ENCODE results near the gene SMARCB1.

Gene SMARCB1

GRCh38 chr22:23833017-23833751 is 46.4 kb downstream of the SMARCB1 start:
- DNase-seq, result no peak

- no peak for DNase-seq
Observed at GRCh38 chr22:23833911-23834317, 47.1 kb downstream of the SMARCB1 start.

- DNase-seq, result no peak
Observed at GRCh38 chr22:23834406-23834792, 47.6 kb downstream of the SMARCB1 start.

GRCh38 chr22:23834793-23835483 is 48.2 kb downstream of the SMARCB1 start:
- no peak for DNase-seq

- DNase-seq, result no peak
Observed at GRCh38 chr22:23835484-23836144, 48.8 kb downstream of the SMARCB1 start.

GRCh38 chr22:23836281-23836680 is 49.5 kb downstream of the SMARCB1 start:
- no peak for DNase-seq

GRCh38 chr22:23836692-23837495 is 50.1 kb downstream of the SMARCB1 start:
- no peak for DNase-seq

- no peak for DNase-seq
Observed at GRCh38 chr22:23837496-23837859, 50.7 kb downstream of the SMARCB1 start.

GRCh38 chr22:23837911-23838680 is 51.3 kb downstream of the SMARCB1 start:
- no peak for DNase-seq

- peak; percentile 89 for DNase-seq
Observed at GRCh38 chr22:23838681-23839468, 52.1 kb downstream of the SMARCB1 start, which contains the start of gene DERL3. DERL3 (minus strand) TSS chr22:23839006; CDS start chr22:23838987, 19 bp downstream.

- DNase-seq, result no peak
Observed at GRCh38 chr22:23840026-23840425, 53.3 kb downstream of the SMARCB1 start.

DNA sequence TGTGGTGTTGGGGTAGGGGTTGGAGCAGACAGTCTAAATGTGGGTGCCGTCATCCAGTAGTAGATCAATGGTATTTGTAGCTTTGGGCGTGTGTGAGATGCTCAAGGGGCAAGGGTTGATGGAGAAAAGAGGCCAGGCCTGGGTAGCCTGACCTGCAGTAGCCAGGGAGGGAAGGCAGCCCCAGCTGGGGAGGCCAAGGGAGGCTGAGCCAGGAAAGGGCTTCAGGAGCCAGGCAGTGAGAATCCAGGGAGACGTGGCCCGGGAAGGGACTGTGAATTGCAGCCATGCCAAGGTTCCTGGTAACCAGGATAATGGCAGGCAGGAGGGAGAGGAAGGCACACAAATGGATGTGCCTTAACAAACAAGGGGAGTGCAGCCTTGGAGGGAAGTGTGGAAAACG is 54.5 kb downstream of the SMARCB1 start:
- DNase-seq, result no peak

DNA sequence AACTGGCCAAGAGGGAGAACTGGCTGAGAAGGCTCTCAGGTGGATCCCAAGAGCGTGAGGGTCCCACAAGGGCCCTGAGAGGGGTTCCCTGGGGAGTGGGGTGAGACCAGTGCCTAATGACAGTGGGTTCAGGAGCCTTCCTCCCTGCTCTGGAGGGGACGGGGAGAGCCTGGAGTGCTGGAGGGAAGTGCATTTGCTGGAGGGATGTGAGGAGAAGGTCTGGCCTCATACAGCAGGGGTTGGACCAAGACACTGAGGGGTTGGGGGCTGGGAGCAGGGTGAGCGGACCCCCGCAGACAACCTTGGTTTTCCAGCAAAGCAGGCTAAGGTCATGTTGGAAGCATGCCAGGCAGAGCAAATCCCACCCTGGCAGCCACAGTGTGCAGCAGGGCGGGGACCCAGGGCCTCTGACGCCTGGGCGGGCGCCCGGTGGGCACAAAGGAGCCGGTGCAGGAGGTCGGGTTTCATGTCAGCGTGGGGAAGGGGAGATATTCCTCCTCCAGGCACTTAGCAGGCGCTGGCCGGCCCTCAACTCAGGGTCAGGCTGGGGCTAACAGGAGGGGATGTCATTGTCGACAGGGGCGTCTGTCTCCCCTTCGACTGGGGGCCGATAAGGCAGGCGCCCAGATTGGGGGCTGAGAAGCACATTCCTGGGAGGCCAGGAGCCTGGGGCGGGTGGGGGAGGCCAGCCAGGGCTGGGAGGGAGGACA is 55.1 kb downstream of the SMARCB1 start:
- DNase-seq, result no peak

GRCh38 chr22:23842599-23842998 is 55.8 kb downstream of the SMARCB1 start:
- no peak for DNase-seq

DNA sequence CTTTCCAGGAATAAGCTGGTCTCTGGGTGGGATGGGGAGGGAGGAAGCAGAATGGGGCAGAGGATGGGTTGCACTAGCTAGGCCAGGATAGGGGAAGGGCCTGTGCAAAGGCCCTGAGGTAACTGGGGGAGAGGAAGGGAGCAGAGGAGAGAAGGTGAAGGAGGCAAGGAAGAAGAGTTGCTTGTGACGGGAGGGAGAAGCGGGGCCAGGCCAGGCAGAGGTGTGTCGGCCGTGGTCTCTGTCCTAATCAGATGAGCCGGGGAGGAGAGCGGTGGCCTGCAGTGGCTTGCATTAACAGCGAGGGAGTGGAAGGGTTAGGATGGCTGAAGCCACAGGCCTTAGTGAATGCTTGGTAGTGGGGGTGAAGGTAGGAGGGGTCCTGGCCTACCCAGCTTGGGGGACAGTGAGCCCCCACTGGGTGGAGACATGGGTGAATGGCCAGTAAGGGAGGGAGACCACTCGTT is 58.0 kb downstream of the SMARCB1 start:
- DNase-seq, result no peak

DNA sequence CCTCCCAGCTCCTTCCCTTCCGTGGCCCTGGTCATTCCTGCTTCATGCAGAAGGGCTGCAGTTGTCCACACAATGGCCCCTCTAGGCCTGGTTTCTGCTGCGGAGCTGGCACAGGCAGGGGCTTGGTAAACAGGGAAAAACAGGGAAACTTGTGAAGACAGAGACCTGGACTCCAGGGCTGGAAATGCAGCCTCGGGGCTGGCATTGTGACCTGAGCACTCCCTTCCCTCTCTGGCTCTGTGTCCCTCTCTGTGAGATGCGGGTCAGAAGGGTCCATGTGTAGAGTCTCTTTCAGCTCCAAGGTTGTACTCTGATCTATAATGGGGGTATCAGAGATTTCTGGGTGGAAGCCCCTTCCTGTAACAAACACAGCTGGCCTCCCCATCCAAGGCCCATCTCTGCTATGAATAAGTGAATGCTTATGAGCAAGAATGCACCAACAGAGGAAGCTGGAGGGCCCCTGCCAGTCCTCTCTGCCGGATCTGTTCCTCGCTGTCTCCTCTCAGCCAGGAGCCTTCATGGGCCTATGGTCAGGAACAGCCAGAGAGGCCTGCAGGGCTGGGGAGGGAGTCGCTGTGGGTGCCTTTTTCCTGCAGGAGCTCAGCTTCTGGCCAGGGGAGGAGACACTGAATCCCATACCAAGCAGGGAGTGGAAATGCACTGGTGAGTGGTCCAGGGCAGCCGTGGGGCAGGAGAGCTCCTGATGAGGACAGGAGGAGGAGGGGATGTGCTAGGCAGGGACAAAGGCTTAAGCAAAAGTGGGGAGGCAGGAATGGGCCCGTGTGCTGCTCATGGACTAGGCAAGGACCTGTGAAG is 58.7 kb downstream of the SMARCB1 start:
- DNase-seq, result no peak

DNA sequence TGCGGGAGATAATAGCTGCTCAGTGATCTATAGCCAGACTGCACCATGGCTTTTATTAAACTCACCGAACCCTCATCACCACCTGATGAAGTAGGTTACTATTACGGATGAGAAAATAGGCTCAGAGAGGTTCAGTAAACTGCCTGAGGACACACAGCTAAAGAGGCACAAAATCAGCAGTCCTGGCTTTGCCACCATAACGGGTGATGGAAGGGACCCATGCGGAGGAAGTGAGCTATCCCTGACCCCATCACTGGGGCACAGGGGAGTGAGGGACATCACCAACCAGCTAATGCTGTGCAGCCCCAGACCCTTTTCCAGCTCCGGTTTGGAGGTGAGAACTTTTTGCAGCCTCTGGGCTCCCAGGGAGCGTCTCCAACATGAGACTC is 59.3 kb downstream of the SMARCB1 start:
- no peak for DNase-seq

- no peak for DNase-seq
Observed at GRCh38 chr22:23847310-23847920, 60.6 kb downstream of the SMARCB1 start.

All from effector CD4-positive, alpha-beta T cell (primary cell).